ENCODE data around the gene TARS2.

TARS2 gene

GRCh38 chr1:150536836-150537731 is 49.9 kb downstream of the TARS2 start:
- DNase-seq (ENCODE audit: low read depth): no peak

- DNase-seq (ENCODE audit: low read depth): no peak
These were observed 50.8 kb downstream of the TARS2 start for GRCh38 chr1:150537732-150538684.

GRCh38 chr1:150543500-150544143 is 56.4 kb downstream of the TARS2 start:
- DNase-seq (ENCODE audit: low read depth): no peak

- DNase-seq (ENCODE audit: low read depth): no peak
These were observed 57.0 kb downstream of the TARS2 start for GRCh38 chr1:150544204-150544603.

GRCh38 chr1:150545486-150546032 is 58.3 kb downstream of the TARS2 start:
- no peak for DNase-seq (ENCODE audit: low read depth)

GRCh38 chr1:150546294-150546937 is 59.2 kb downstream of the TARS2 start:
- DNase-seq (ENCODE audit: low read depth): no peak

GRCh38 chr1:150548324-150548631 is 61.1 kb downstream of the TARS2 start:
- DNase-seq (ENCODE audit: low read depth): no peak

GRCh38 chr1:150548632-150549495 is 61.6 kb downstream of the TARS2 start, which contains the start of gene ADAMTSL4:
ADAMTSL4 (plus strand) TSS chr1:150549408; CDS start chr1:150552289, 2,881 bp downstream.
- DNase-seq (ENCODE audit: low read depth): no peak

GRCh38 chr1:150549496-150550221 is 62.4 kb downstream of the TARS2 start:
- DNase-seq (ENCODE audit: low read depth): no peak

- no peak for DNase-seq (ENCODE audit: low read depth)
These were observed 63.2 kb downstream of the TARS2 start for GRCh38 chr1:150550222-150551050.

- DNase-seq (ENCODE audit: low read depth): no peak
These were observed 64.0 kb downstream of the TARS2 start for GRCh38 chr1:150551051-150551783.

GRCh38 chr1:150551784-150552127 is 64.5 kb downstream of the TARS2 start:
- no peak for DNase-seq (ENCODE audit: low read depth)

- no peak for DNase-seq (ENCODE audit: low read depth)
These were observed 65.1 kb downstream of the TARS2 start for GRCh38 chr1:150552128-150552910.

GRCh38 chr1:150552911-150553289 is 65.7 kb downstream of the TARS2 start:
- DNase-seq (ENCODE audit: low read depth): no peak

- DNase-seq (ENCODE audit: low read depth): no peak
These were observed 66.3 kb downstream of the TARS2 start for GRCh38 chr1:150553392-150554085.

- no peak for DNase-seq (ENCODE audit: low read depth)
These were observed 66.8 kb downstream of the TARS2 start for GRCh38 chr1:150554086-150554452.
